Activated CD4-positive, CD25-positive, alpha-beta regulatory T cell treated with anti-CD3 and anti-CD28 coated beads, Interleukin-2, amount 50 U/mL, for 16 hours (primary cell): ENCODE measurements around the gene ASPDH.
"Not testable (repeated sequence)": the region's sequence is repeated elsewhere in the genome, so short reads cannot be mapped to it uniquely, and the experiment has no call there.

Experiments
- DNase-seq: peaks from one replicate; pipeline ENCODE4 v3.0.0-alpha.2; 2020; ENCODE audit warnings: low read depth, low spot score

Gene ASPDH

GRCh38 chr19:50478901-50479715 is 34.6 kb downstream of the ASPDH start:
- no peak for DNase-seq

GRCh38 chr19:50477751-50478515 is 35.8 kb downstream of the ASPDH start:
- no peak for DNase-seq

- DNase-seq = no peak
These were observed 36.8 kb downstream of the ASPDH start for GRCh38 chr19:50476907-50477238.

- peak; percentile 86 for DNase-seq
These were observed 37.3 kb downstream of the ASPDH start, which contains the start of the genes EMC10 and GARIN5A for GRCh38 chr19:50476224-50476906. Gene EMC10, plus strand, starts transcription at chr19:50476507. Its CDS starts 38 bp downstream, at chr19:50476545. Gene GARIN5A, minus strand, starts transcription at chr19:50476848. Its CDS starts 460 bp downstream, at chr19:50476388.

GRCh38 chr19:50475736-50476223 is 37.9 kb downstream of the ASPDH start:
- DNase-seq = no peak

GRCh38 chr19:50475101-50475568 is 38.6 kb downstream of the ASPDH start:
- no peak for DNase-seq

GRCh38 chr19:50473336-50473735 is 40.4 kb downstream of the ASPDH start:
- not testable (repeated sequence) for DNase-seq

GRCh38 chr19:50468818-50469217 is 44.9 kb downstream of the ASPDH start:
- no peak for DNase-seq

GRCh38 chr19:50467566-50467965 is 46.1 kb downstream of the ASPDH start:
- no peak for DNase-seq

- no peak for DNase-seq
These were observed 47.0 kb downstream of the ASPDH start for GRCh38 chr19:50466706-50467039.

GRCh38 chr19:50465986-50466705 is 47.6 kb downstream of the ASPDH start:
- no peak for DNase-seq

GRCh38 chr19:50465000-50465399 is 48.7 kb downstream of the ASPDH start:
- DNase-seq = no peak

- no peak for DNase-seq
These were observed 49.4 kb downstream of the ASPDH start for GRCh38 chr19:50464348-50464747.

- no peak for DNase-seq
These were observed 50.7 kb downstream of the ASPDH start for GRCh38 chr19:50462970-50463369.
